ENCODE results near the gene RUBCN. TPM values are rescaled to one million over a fixed set of nuclear protein-coding genes. Genes with fewer than 3 reads are reported as not detected.

The RUBCN gene
- polyA plus RNA-seq, 1 of the 3 experiments (the other 2 are of a cell fraction): 14.9 TPM

DNA sequence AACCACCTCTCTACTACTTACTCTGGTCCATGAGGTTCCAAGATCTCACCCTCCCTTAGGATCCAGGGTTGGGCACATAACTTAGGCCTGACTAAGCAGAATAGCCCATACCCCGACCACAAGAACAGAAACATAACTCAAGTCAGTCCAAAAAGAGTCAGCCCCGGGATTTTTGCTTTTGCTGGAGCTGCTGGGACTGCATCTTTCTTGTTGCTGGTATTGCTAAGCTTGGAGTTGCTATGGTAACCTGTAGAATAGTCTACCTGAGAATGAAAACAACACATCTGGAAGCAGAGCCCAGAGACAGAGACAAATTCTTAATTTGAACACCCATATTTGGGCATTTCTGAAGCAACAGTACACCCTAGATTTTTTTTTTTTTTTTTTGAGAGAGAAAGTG is 6.5 kb downstream of the RUBCN start:
- ChIA-PET POLR2A (no interaction called here), CTCF (interaction anchor here (1.1 kb wide), 1 partner anchor 132 kb away, joined by 4 read pairs; no protein-coding TSS in a partner anchor)
- 33% methylated on average over 2 of the region's 2 CpGs for WGBS (ENCODE audit: low lambda C conversion rate)
- Histone ChIP-seq H3K9me2 (no peaks in the 10 kb centered on the region), H3K9me3 (no peaks in the 10 kb centered on the region), H4K20me1 (ENCODE audit: insufficient read depth) (no peaks in the 10 kb centered on the region), H3K79me2 (ENCODE audit: insufficient read depth) (peaks cover 53% of the 10 kb centered on the region), H3K9ac (no peak overlapping the region), H3K27ac (ENCODE audit: low read depth in 2 of 2, low read length in 1 of 2) (peak overlapping the region in 1 of 2 experiments; percentile 22; a peak in 1 of 4 replicates), H3K27me3 (ENCODE audit: insufficient read depth) (no peaks in the 10 kb centered on the region), H3K4me3 (ENCODE audit: low read depth in 2 of 2, low read length in 1 of 2) (no peak overlapping the region), H3F3A (replicated peaks; ENCODE audit: insufficient read depth) (no peaks in the 10 kb centered on the region), H3K36me3 (replicated peaks in 1 of 2; ENCODE audit: control insufficient read depth in 1 of 2, insufficient read depth in 2 of 2, low read length in 1 of 2) (no peaks in the 10 kb centered on the region), H3K4me2 (0 out of 2 replicates have a peak overlapping the region, but pooled peaks have one; percentile 17), H3K4me1 (ENCODE audit: control insufficient read depth in 1 of 2, insufficient read depth in 2 of 2, low read depth in 1 of 2, low read length in 1 of 2) (no peaks in the 10 kb centered on the region), H2AFZ (ENCODE audit: low read depth) (no peak overlapping the region)
- TF ChIP-seq GABPA (IDR thresholded peaks at IDR 0.05; ENCODE audit: low read depth) (no peak), REST (IDR thresholded peaks at IDR 0.05; ENCODE audit: low read depth, low read length) (no peak), SMC3 (IDR thresholded peaks at IDR 0.05; ENCODE audit: low read depth, low read length) (no peak), CHD2 (IDR thresholded peaks at IDR 0.05; ENCODE audit: low read length, partially characterized antibody) (no peak), RAD21 (IDR thresholded peaks at IDR 0.05; ENCODE audit: low read length) (no peak), PBX3 (IDR thresholded peaks at IDR 0.05) (no peak), ELF1 (IDR thresholded peaks at IDR 0.05) (no peak), YY1 (IDR thresholded peaks at IDR 0.05; ENCODE audit: low read depth) (no peak), EP300 (IDR thresholded peaks at IDR 0.05; ENCODE audit: borderline replicate concordance in 1 of 2, low read depth in 1 of 2, low read length in 1 of 2) (no peak), RXRA (IDR thresholded peaks at IDR 0.05; ENCODE audit: borderline replicate concordance, low read depth) (no peak), RFX5 (IDR thresholded peaks at IDR 0.05; ENCODE audit: low read length) (no peak), TAF1 (IDR thresholded peaks at IDR 0.05; ENCODE audit: borderline replicate concordance, low read depth, low read length) (no peak)
- TF ChIP-seq, protein P1, sequence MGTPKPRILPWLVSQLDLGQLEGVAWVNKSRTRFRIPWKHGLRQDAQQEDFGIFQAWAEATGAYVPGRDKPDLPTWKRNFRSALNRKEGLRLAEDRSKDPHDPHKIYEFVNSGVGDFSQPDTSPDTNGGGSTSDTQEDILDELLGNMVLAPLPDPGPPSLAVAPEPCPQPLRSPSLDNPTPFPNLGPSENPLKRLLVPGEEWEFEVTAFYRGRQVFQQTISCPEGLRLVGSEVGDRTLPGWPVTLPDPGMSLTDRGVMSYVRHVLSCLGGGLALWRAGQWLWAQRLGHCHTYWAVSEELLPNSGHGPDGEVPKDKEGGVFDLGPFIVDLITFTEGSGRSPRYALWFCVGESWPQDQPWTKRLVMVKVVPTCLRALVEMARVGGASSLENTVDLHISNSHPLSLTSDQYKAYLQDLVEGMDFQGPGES (IDR thresholded peaks at IDR 0.05; ENCODE audit: low read depth, low read length): no peak
- TF ChIP-seq, protein P2, sequence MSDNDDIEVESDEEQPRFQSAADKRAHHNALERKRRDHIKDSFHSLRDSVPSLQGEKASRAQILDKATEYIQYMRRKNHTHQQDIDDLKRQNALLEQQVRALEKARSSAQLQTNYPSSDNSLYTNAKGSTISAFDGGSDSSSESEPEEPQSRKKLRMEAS (IDR thresholded peaks at IDR 0.05; ENCODE audit: low read depth): no peak
- TF ChIP-seq, protein P3, sequence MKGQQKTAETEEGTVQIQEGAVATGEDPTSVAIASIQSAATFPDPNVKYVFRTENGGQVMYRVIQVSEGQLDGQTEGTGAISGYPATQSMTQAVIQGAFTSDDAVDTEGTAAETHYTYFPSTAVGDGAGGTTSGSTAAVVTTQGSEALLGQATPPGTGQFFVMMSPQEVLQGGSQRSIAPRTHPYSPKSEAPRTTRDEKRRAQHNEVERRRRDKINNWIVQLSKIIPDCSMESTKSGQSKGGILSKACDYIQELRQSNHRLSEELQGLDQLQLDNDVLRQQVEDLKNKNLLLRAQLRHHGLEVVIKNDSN (IDR thresholded peaks at IDR 0.05; ENCODE audit: borderline replicate concordance, low read depth): no peak
- no peak for DNase-seq

All from SK-N-SH (cell line).